ENCODE results near the gene IDNK. TPM values are rescaled to one million over a fixed set of nuclear protein-coding genes. Genes with fewer than 3 reads are reported as not detected.

The IDNK gene
- total and polyA plus RNA-seq, 2 of the 8 experiments (the other 6 are each of a cell fraction or from before 2014, with no cell fraction given) = 0.29 to 0.48 TPM

- Histone ChIP-seq H3K23me2 (ENCODE audit: low read depth, low read length) (no peaks in the 10 kb centered on the region), H2BK20ac (ENCODE audit: low read length) (no peak overlapping the region), H3K79me1 (ENCODE audit: low read depth, low read length) (no peaks in the 10 kb centered on the region), H2BK5ac (ENCODE audit: low read depth, low read length) (no peak overlapping the region), H3K4ac (replicated peaks; ENCODE audit: insufficient read length, low read depth, low read length) (no peak overlapping the region), H4K5ac (ENCODE audit: insufficient read length, low read depth, low read length) (no peak overlapping the region), H3K4me2 (ENCODE audit: insufficient read depth in 1 of 2, low read depth in 2 of 2, low read length in 2 of 2) (no peak overlapping the region), H3K18ac (ENCODE audit: extremely low read depth, low read length) (no peak overlapping the region), H3K36me3 (ENCODE audit: control insufficient read depth in 2 of 4, insufficient read depth in 4 of 4, low read length in 3 of 4) (peaks cover 3 to 18% (median 11%) of the 10 kb centered on the region in 4 experiments; a peak in 5 of 8 replicates), H3K9me3 (ENCODE audit: insufficient read depth in 2 of 2, low read depth in 1 of 2, low read length in 1 of 2) (no peaks in the 10 kb centered on the region), H3K79me2 (ENCODE audit: control insufficient read depth in 1 of 2, insufficient read depth in 2 of 2, low read length in 2 of 2) (no peaks in the 10 kb centered on the region), H3K4me3 (ENCODE audit: extremely low read depth in 1 of 4, insufficient read depth in 2 of 4, low read depth in 3 of 4, low read length in 4 of 4) (no peak overlapping the region), H2BK15ac (ENCODE audit: low read length) (no peak overlapping the region), H2AK5ac (ENCODE audit: low read depth, low read length) (no peak overlapping the region), H4K8ac (ENCODE audit: extremely low read depth, insufficient read depth, low read length) (no peak overlapping the region), H3K56ac (replicated peaks; ENCODE audit: insufficient read length, low read depth, low read length) (no peak overlapping the region), H3K4me1 (replicated peaks in 1 of 4; ENCODE audit: control insufficient read depth in 3 of 4, insufficient read depth in 4 of 4, low read length in 3 of 4) (peaks cover 0 to 3% (median 0%) of the 10 kb centered on the region in 4 experiments; a peak in 2 of 7 replicates), H3K27me3 (replicated peaks in 1 of 4; ENCODE audit: control insufficient read depth in 3 of 4, extremely low read depth in 1 of 4, insufficient read depth in 3 of 4, low read length in 3 of 4) (no peaks in the 10 kb centered on the region), H3K23ac (ENCODE audit: insufficient read length) (no peak overlapping the region), H2AFZ (ENCODE audit: low read length) (no peak overlapping the region), H2BK120ac (replicated peaks; ENCODE audit: low read depth, low read length) (no peak overlapping the region), H4K91ac (replicated peaks; ENCODE audit: insufficient read length, low read length) (no peak overlapping the region), H4K20me1 (replicated peaks in 1 of 2; ENCODE audit: control insufficient read depth in 1 of 2, insufficient read depth in 2 of 2, low read length in 2 of 2) (peaks cover 0 to 2% of the 10 kb centered on the region in 2 experiments), H2BK12ac (ENCODE audit: low read depth, low read length) (no peak overlapping the region), H3K14ac (ENCODE audit: insufficient read length) (no peak overlapping the region), H3K9ac (replicated peaks in 1 of 4; ENCODE audit: extremely low read depth in 1 of 4, low read depth in 3 of 4, low read length in 3 of 4) (no peak overlapping the region), H3K27ac (ENCODE audit: low read depth, low read length) (no peak overlapping the region)
- FAIRE-seq (peak; percentile 82), DNase-seq (ENCODE audit: low read depth in 1 of 2, low spot score in 2 of 2) (peak; percentile 46 to 89)
- ChIA-PET CTCF (ENCODE audit: partially characterized antibody) (interaction anchor here (0.6 to 9.8 kb wide), 23 partner anchors 9 to 1100 kb away, joined by 3 to 75 read pairs (median 4); partner anchors contain the start of genes FRMD3 and IDNK), POLR2A (ENCODE audit: partially characterized antibody) (interaction anchor here (0.6 to 1.8 kb wide), 6 partner anchors 13 to 59 kb away, joined by 3 to 5 read pairs (median 4); partner anchors contain the start of gene UBQLN1)
- TF ChIP-seq YY1 (IDR thresholded peaks at IDR 0.05; ENCODE audit: low read depth, low read length) = peak; percentile 67; the same call in 1 of the 2 replicates
- TF ChIP-seq RXRA (IDR thresholded peaks at IDR 0.05; ENCODE audit: insufficient read depth, low read depth, low read length) = no peak
- peak; percentile 88 to 89 for TF ChIP-seq RAD21 (IDR thresholded peaks at IDR 0.05 in 1 of 2, conservative IDR thresholded peaks at IDR 0.05 in 1 of 2; ENCODE audit: low read depth in 2 of 2, low read length in 2 of 2)
- TF ChIP-seq CTCF (IDR thresholded peaks at IDR 0.05; ENCODE audit: control extremely low read depth in 1 of 3, insufficient read depth in 1 of 3, low read depth in 1 of 3, low read length in 3 of 3) = peak; percentile 82 to 91 (median 86)
- TF ChIP-seq POLR2A (IDR thresholded peaks at IDR 0.05; ENCODE audit: control extremely low read depth in 1 of 2, low read depth in 2 of 2, low read length in 2 of 2) = 0 out of 3 replicates have a peak, but pooled peaks of 1 of the 2 experiments have one; percentile 3
- WGBS, 2 experiments (ENCODE audit: extremely low coverage in 1 of 2, insufficient coverage in 1 of 2, insufficient read length in 1 of 2, insufficient replicate concordance in 2 of 2, low coverage in 1 of 2, low lambda C conversion rate in 2 of 2, missing lambda C conversion rate in 1 of 2) = 23% methylated on average over 6 of the region's 8 CpGs; no CpG with 5 or more reads in 1 of the 2 experiments
Observed at GRCh38 chr9:83649080-83649479, 26.1 kb downstream of the IDNK start.

All from H1 (cell line).